HG02623 (cell line): ENCODE data around the gene EDDM13.
"Not testable (repeated sequence)": the region's sequence is repeated elsewhere in the genome, so short reads cannot be mapped to it uniquely, and the experiment has no call there.

Experiments
- ATAC-seq: cut with Tn5 transposase; IDR thresholded peaks from one replicate; pipeline ENCODE4 v1.9.1; 2021; ENCODE audit warnings: moderate library complexity; ENCODE audit not compliant: unreplicated experiment

Gene EDDM13

GRCh38 chr19:56294549-56294948 is 22.0 kb downstream of the EDDM13 start:
- ATAC-seq, result no peak

DNA sequence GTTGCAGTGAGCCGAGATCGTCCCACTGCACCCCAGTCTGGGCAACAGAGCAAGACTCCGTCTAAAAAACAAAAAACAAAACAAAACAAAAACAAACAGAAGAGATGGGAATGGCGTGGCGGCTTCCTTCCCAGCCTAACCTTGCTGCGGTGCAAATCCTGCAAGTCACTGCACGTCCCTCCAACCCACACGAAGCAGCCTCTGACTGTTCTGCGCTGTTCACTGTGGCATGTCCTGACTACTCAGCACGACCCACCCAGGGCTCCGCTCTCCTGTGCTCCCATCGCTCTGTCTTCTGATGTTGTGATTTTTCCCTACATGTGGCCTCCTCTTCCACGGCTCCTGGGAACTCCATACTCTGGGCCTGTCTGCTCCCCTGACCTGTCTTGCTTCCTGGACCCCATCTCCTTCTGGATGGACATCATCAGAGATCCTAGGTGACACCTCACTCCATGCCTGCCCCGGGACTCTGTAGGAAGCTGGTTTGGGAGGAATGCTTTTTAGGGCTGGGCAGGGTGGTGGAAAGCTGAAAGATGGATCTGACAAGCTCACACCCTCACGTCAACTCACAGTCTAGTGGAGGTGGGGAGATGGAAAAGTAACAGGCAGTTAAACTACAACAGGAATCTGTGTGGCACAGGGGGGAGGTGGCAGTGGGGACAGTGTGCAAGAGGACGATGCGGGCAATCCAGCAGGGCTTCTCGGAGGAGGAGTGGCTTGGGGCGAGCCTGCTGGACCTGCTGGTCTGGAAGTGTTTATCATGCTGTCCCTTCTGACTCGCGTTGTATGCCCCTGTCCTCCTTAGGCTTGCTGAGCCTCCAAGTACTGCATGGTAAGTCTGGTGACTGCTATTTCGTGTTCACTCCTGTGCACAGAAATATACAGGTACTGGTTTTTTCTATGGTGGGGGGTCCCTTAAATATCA is 23.2 kb downstream of the EDDM13 start:
- no peak for ATAC-seq

DNA sequence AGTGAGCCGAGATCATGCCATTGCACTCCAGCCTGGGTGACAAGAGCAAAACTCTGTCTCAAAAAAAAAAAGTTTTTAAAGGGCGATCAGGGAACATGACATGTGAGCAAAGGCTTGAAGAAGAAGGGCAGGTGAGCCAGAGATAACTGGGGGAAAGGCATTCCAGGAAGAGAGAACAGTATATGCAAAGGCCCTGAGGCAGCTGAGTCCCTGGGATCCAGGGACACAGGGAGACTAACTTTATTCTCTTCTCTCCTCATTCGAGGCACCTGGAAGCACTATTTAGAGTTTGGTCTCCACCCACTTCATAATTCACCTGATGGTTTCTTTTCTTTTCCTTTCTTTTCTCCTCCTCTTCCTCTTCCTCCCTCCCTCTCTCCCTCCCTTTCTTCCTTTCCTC is 24.5 kb downstream of the EDDM13 start:
- no peak for ATAC-seq

- no peak for ATAC-seq
These were observed 27.1 kb downstream of the EDDM13 start for GRCh38 chr19:56299688-56300087.

DNA sequence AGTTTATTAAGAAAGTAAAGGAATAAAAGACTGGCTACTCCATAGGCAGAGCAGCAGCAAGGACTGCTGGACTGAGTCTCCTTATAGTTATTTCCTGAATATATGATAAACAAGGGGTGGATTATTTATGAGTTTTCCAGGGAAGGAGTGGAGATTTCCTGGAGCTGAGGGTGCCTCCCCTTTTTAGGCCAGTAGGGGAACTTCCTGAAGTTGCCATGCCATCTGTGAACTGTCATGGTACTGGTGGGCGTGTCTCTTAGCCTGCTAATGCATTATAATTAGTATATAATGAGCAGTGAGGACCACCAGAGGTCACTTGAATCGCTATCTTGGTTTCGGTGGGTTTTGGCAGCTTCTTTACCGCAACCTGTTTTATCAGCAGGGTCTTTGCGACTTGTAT is 28.6 kb downstream of the EDDM13 start:
- ATAC-seq, result no peak

DNA sequence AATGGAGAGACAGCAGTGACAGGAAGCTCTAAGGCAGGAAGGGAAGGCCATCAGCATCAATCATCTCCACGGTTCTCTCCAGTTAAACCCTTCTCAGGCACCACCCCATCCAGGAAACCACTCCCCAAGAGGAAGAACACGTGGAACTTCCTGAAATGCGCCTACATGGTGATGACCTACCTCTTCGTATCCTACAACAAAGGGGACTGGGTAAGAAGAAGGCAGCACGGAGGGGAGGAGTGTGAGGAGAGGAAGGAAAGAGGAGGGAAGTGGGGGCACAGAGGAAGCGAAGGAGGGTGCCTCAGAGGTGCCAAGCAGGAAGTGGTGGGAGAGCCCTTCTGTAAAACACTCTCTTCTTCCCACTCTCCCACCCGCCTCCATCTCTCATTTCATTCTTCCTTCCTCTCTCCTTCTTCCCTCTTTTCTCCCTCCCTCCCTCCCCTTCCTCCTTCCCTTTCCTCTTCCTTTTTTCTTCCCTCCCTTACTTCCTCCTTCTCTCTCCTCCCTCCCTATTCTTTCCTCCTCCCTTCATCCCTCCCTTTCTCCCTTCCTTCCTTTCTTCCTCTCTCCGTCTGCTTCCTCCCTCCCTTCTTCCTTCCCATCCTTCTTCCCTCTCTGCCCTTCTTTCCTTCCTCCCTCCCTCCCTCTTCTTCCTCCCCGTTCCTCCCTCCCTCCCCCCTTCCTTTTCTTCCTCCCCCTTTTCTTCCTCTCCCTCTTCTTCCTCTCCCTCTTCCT is 29.5 kb downstream of the EDDM13 start:
- ATAC-seq, result no peak

DNA sequence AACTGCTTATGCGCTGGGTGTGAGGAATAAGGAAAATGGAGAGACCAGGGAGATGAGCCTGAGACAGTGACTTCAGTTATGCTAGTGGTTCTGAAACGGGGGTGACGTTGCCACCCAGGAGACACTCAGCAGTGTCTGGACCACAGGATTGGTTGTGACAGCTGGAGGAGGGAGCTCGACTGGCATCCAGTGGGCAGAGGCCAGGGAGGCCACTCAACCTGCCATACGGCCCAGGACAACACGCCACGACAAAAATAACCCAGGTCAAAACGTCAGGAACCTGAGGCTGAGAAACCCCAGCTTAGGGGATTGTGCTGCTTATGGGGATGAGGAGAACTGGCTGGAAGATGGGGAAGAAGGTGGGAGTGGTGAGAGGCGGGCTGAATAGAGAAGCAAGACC is 31.7 kb downstream of the EDDM13 start:
- no peak for ATAC-seq

GRCh38 chr19:56306016-56306415 is 33.5 kb downstream of the EDDM13 start:
- no peak for ATAC-seq

GRCh38 chr19:56307062-56307461 is 34.5 kb downstream of the EDDM13 start:
- ATAC-seq, result not testable (repeated sequence)

GRCh38 chr19:56308792-56309191 is 36.2 kb downstream of the EDDM13 start:
- ATAC-seq, result no peak

DNA sequence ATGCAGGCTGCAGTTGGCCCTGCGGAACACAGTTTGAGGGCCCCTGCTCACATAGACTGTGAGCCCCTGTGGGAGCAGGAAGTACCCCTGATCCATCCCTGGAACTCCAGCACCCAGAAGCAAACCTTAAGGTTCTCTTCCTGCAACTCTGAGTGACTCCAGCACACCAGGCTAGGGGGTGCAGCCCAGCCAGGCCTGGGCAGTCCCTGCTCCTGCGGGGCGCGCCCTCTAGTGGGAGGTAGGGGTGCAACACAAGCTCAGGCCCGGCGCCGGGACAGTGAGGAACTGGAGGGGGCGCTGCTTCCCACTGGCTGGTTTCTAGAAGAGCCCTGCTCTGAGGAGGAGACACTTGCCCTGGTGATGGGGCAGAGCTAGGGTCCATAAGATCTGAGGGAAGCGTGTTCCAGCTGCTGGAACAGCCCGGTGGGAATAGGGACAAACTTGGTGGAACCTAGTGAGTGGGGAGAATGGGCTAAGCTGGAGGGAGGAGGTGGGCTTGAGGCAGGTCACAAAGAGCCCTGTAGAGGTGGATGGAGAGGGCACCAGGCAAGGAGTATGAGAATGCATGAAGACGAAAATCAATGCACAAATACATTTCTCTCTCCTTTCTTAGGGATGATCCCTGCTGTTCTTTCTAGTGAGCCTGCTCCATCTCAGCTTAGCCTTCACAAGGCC is 37.1 kb downstream of the EDDM13 start:
- no peak for ATAC-seq

DNA sequence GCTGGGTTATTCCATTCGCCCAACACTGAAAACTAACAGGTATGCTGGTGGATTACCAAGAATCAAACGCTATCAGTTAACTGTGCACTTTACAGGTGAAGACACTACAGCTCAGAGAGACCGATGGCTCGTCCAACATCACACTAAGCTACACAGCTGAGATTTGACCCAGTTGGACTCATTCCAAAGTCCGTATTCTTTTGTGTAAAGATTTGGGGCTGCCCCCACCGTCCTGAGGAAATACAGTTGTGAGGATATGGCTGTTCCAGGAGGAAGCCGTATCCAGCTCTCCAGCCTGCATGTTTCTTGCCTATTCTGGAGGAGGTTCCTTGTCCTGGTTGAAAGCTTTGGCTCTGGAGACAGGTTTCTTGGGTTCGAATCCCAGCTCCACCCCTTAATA is 37.9 kb downstream of the EDDM13 start:
- ATAC-seq, result no peak

DNA sequence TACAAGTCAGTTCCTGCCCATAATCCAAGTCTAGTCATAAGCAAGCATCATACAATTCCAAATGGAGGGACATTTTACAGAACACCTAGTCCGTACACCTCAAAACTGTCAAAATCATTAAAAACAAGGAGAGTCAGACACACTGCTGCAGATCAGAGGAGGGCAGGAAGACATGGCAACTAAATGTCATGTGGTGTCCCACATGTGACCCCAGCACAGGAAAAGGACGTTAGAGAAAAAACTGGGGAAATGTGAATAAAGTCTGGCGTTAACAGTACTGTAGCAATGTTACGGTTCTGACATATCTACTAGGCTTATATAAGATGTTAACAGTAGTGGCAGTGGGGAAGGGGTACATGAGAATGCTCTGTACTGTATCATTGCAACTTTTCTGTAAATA is 39.8 kb downstream of the EDDM13 start:
- ATAC-seq, result no peak

- no peak for ATAC-seq
These were observed 40.5 kb downstream of the EDDM13 start for GRCh38 chr19:56312787-56313657.

DNA sequence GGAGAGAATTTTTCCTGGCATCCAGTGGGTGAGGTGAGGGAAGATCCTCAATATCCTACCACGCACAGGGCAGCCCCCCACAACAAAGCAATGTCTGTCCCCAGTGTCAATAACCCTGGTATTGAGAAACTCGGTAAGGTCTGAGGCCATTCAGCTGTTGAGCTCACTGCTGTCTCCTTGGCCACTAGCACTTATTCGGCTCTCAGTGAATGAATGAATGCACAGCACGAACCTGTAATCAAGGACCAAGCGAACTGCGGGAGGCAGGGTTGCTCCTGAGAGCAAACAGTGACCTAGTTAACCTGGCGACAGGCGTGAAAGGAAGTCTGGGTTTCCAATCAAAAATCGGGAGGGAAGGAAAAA is 41.5 kb downstream of the EDDM13 start:
- no peak for ATAC-seq

- peak; percentile 64 for ATAC-seq
These were observed 42.0 kb downstream of the EDDM13 start, which contains the start of gene ZSCAN5A for GRCh38 chr19:56314381-56315076. ZSCAN5A (minus strand) TSS chr19:56314839; CDS start chr19:56225046, 89,793 bp downstream.

DNA sequence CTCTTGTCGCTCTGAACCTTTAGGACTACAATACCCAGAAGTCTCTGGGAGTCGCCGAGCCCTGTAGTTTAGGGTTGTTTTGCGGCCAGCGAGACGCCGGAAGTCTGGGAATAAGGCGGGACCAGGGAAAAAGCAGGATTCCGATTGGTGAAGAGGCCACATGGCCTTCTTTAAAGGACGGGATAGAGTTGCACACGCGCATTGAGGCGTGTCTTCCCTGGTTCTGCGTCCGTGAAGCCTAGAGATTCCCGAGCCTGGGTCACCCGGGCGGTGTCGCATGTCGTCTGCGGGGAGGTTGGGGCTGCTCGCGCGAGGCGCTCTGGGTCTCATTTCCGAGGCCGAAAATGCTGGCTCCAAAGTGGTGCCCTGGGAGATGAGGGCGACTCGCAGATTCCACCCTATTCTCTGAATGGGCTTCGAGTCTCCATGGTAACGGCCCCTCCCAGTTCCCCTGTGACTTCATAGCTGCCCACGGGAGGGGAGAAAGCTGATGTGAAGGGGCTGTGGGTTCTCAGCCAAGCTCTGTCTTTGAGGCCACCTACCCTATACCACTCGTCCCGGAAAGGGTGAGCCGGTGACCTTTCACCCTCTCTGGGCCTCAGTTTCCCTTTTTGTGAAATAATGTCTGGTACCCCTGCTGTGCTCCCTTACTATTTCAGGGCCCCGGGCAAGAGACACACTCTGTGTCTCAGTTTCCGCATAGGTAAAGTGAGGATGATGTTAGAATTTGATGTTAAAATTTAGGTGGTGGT is 42.7 kb downstream of the EDDM13 start:
- peak; percentile 82 for ATAC-seq

DNA sequence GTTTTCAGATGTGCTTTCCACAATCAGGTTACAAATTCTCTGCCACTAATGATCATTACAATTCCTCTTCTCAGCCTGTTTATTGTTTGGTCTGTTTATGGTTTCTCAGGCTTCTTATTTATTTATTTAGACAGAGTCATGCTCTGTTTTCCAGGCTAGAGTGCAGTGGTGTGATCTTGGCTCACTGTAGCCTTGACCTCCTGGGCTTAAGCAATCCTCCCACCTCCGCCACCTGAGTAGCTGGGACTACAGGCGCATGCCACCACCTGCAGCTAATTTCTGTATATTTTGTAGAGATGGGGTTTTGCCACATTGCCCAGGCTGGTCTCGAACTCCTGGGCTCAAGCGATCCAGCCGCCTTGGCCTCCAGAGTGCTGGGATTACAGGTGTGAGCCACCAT is 44.2 kb downstream of the EDDM13 start:
- ATAC-seq, result no peak

GRCh38 chr19:56317749-56318148 is 45.2 kb downstream of the EDDM13 start:
- ATAC-seq, result no peak
